Liver (tissue), 9 donors: ENCODE measurements around the gene SOX13. TPM values are rescaled to one million over a fixed set of nuclear protein-coding genes. Genes with fewer than 3 reads are reported as not detected.

Source experiments
- DNase-seq: peaks from one replicate; pipeline ENCODE4 v3.0.0-alpha.2; 2017; ENCODE audit warnings: low spot score
- H3K27ac ChIP-seq, 2 donors: one replicate each; pipeline ENCODE4 v1.7.0; 2013; ENCODE audit warnings: inconsistent platforms in 2 of 2, low read length in 2 of 2, control low read depth in 1 of 2, low read depth in 1 of 2, mild to moderate bottlenecking in 1 of 2
- H3K27me3 ChIP-seq, 4 donors: one replicate each; pipeline versions ENCODE4 v1.6.1 to v1.7.0; 2013; ENCODE audit warnings: low read length in 3 of 4, inconsistent platforms in 1 of 4, mild to moderate bottlenecking in 1 of 4, moderate library complexity in 1 of 4; ENCODE audit not compliant: control insufficient read depth in 4 of 4, insufficient read depth in 4 of 4
- H3K36me3 ChIP-seq, 4 donors: one replicate each; pipeline versions ENCODE4 v1.6.1 to v1.7.0; 2013; ENCODE audit warnings: low read length in 3 of 4, mild to moderate bottlenecking in 3 of 4, low read depth in 1 of 4, moderate library complexity in 1 of 4; ENCODE audit not compliant: control insufficient read depth in 4 of 4, insufficient read depth in 3 of 4
- H3K4me1 ChIP-seq, 4 donors: one replicate each; pipeline versions ENCODE4 v1.6.1 to v1.7.0; 2013; ENCODE audit warnings: low read length in 3 of 4, mild to moderate bottlenecking in 3 of 4, moderate library complexity in 1 of 4; ENCODE audit not compliant: control insufficient read depth in 4 of 4, insufficient read depth in 4 of 4
- H3K4me3 ChIP-seq, 3 donors: one replicate each; pipeline versions ENCODE4 v1.6.1 to v1.7.0; 2013; ENCODE audit warnings: low read length in 3 of 3, control low read depth in 1 of 3, low read depth in 1 of 3, mild to moderate bottlenecking in 1 of 3
- H3K9ac ChIP-seq, 2 donors: one replicate each; pipeline ENCODE4 v1.7.0; 2013; ENCODE audit warnings: low read length in 2 of 2, mild to moderate bottlenecking in 2 of 2, moderate library complexity in 2 of 2, control low read depth in 1 of 2, low read depth in 1 of 2
- H3K9me3 ChIP-seq, 4 donors: one replicate each; pipeline versions ENCODE4 v1.6.1 to v1.7.0; 2013; ENCODE audit warnings: low read length in 3 of 4; ENCODE audit not compliant: control insufficient read depth in 4 of 4
- ATF3 ChIP-seq: IDR thresholded peaks from 2 replicates; pipeline ENCODE4 v1.6.1; 2016; ENCODE audit warnings: antibody characterized with exemption
- CTCF ChIP-seq: fragments of 150-350 bp; IDR thresholded peaks from 2 replicates; pipeline ENCODE4 v1.5.1; 2017; ENCODE audit warnings: improper control_type of control experiment, low read depth, low read length; ENCODE audit not compliant: missing input control
- EGR1 ChIP-seq, 2 donors: IDR thresholded peaks; 2 replicates each; pipeline ENCODE4 v1.6.1; 2016 to 2018; ENCODE audit warnings: antibody characterized with exemption in 2 of 2, low read depth in 2 of 2
- FOXA1 ChIP-seq: IDR thresholded peaks from 2 replicates; pipeline ENCODE4 v1.6.1; 2016; ENCODE audit warnings: antibody characterized with exemption
- FOXA2 ChIP-seq: IDR thresholded peaks from 2 replicates; pipeline ENCODE4 v1.6.1; 2016; ENCODE audit warnings: antibody characterized with exemption
- GABPA ChIP-seq, 2 donors: IDR thresholded peaks in 1 of 2; conservative IDR thresholded peaks in 1 of 2; 2 replicates each; pipeline ENCODE4 v1.6.1; 2016; ENCODE audit warnings: antibody characterized with exemption in 2 of 2, mild to moderate bottlenecking in 1 of 2, moderate library complexity in 1 of 2
- HNF4A ChIP-seq, 2 donors: conservative IDR thresholded peaks; 2 replicates each; pipeline ENCODE4 v1.6.1; 2016; ENCODE audit warnings: antibody characterized with exemption in 2 of 2, mild to moderate bottlenecking in 2 of 2
- HNF4G ChIP-seq: IDR thresholded peaks from 2 replicates; pipeline ENCODE4 v1.6.1; 2016; ENCODE audit warnings: antibody characterized with exemption
- JUND ChIP-seq, 2 donors: IDR thresholded peaks; 2 replicates each; pipeline ENCODE4 v1.6.1; 2016; ENCODE audit warnings: antibody characterized with exemption in 2 of 2
- MAX ChIP-seq: IDR thresholded peaks from 2 replicates; pipeline ENCODE4 v1.6.1; 2016; ENCODE audit warnings: antibody characterized with exemption
- NR2F2 ChIP-seq: IDR thresholded peaks from 2 replicates; pipeline ENCODE4 v1.6.1; 2016; ENCODE audit warnings: antibody characterized with exemption
- RAD21 ChIP-seq, 2 donors: IDR thresholded peaks; 2 replicates each; pipeline ENCODE4 v1.6.1; 2016; ENCODE audit warnings: antibody characterized with exemption in 2 of 2, mild to moderate bottlenecking in 2 of 2
- REST ChIP-seq: IDR thresholded peaks from 2 replicates; pipeline ENCODE4 v1.6.1; 2016; ENCODE audit warnings: antibody characterized with exemption, mild to moderate bottlenecking
- RXRA ChIP-seq, 2 donors: IDR thresholded peaks; 2 replicates each; pipeline ENCODE4 v1.6.1; 2017 to 2018; ENCODE audit warnings: antibody characterized with exemption in 2 of 2, mild to moderate bottlenecking in 1 of 2
- SP1 ChIP-seq: IDR thresholded peaks from 2 replicates; pipeline ENCODE4 v1.6.1; 2018; ENCODE audit warnings: antibody characterized with exemption, mild to moderate bottlenecking
- TAF1 ChIP-seq: conservative IDR thresholded peaks from 2 replicates; pipeline ENCODE4 v1.6.1; 2016; ENCODE audit warnings: antibody characterized with exemption, mild to moderate bottlenecking
- YY1 ChIP-seq: IDR thresholded peaks from 2 replicates; pipeline ENCODE4 v1.6.1; 2016; ENCODE audit warnings: antibody characterized with exemption, mild to moderate bottlenecking
- ZBTB33 ChIP-seq: IDR thresholded peaks from 2 replicates; pipeline ENCODE4 v1.6.1; 2016; ENCODE audit warnings: antibody characterized with exemption
- WGBS: extraction: QIAGEN DNeasy Blood & Tissue Kit; methylation state at CpG from one replicate; pipeline ENCODE4 v1.1.7; 2013; 5-methylcytosine and 5-hydroxymethylcytosine counted together
- polyA plus RNA-seq, 2 donors: library from polyadenylated mRNA; stranded (reverse) in 1 of 2; unstranded in 1 of 2; fragments of 200-250 nt in 1 of 2; fragments of >200 nt in 1 of 2; fragmentation: Nextera tagmentation in 1 of 2; extraction: Ambion mirVana in 1 of 2; gene quantifications; one replicate each; pipeline versions ENCODE4 v1.2.1 to v1.2.3, GENCODE V29; 2013 to 2015
- total RNA-seq, 2 donors: library from RNA; depleted of rRNA; stranded (reverse); fragments of >200 nt; gene quantifications; one replicate each; pipeline ENCODE4 v1.2.3, GENCODE V29; 2014
- donor health status: healthy.
- donor health status: healthy.
- donor health status: healthy.
- donor health status: healthy.
- donor health status: healthy.

The SOX13 gene
- total and polyA plus RNA-seq, 4 donors = 7.8 to 15.5 (median 8.7) TPM

- Histone ChIP-seq H3K4me3 (no peak overlapping the region), H3K36me3 (peaks cover 0 to 22% (median 7%) of the 10 kb centered on the region in 4 donors), H3K9me3 (no peaks in the 10 kb centered on the region), H3K27ac (no peak overlapping the region), H3K9ac (no peak overlapping the region), H3K4me1 (no peaks in the 10 kb centered on the region), H3K27me3 (no peaks in the 10 kb centered on the region)
- WGBS = 89% methylated on average over 11 of the region's 11 CpGs
- no peak for DNase-seq
- no peak for TF ChIP-seq GABPA (IDR thresholded peaks at IDR 0.05 in 1 of 2, conservative IDR thresholded peaks at IDR 0.05 in 1 of 2)
- no peak for TF ChIP-seq MAX
- no peak for TF ChIP-seq FOXA1
- TF ChIP-seq RAD21 (IDR thresholded peaks at IDR 0.05) = no peak
- TF ChIP-seq TAF1 = no peak
- no peak for TF ChIP-seq YY1
- no peak for TF ChIP-seq RXRA (IDR thresholded peaks at IDR 0.05)
- no peak for TF ChIP-seq EGR1 (IDR thresholded peaks at IDR 0.05; ENCODE audit: low read depth in 2 of 2)
- no peak for TF ChIP-seq ATF3
- no peak for TF ChIP-seq REST
- TF ChIP-seq SP1 = no peak
- no peak for TF ChIP-seq HNF4G
- no peak for TF ChIP-seq CTCF
- TF ChIP-seq HNF4A (conservative IDR thresholded peaks at IDR 0.05) = no peak
- no peak for TF ChIP-seq ZBTB33
- no peak for TF ChIP-seq FOXA2
- no peak for TF ChIP-seq NR2F2
- no peak for TF ChIP-seq JUND (IDR thresholded peaks at IDR 0.05)
Measured at GRCh38 chr1:204112876-204113730, 40.2 kb downstream of the SOX13 start.
